T follicular helper cell (primary cell): ENCODE measurements around the gene POT1.

Source experiments
- DNase-seq: peaks from one replicate; pipeline ENCODE4 v3.0.0-alpha.2; 2020; ENCODE audit warnings: low read depth

Gene POT1

GRCh38 chr7:124801330-124801895 lies 128.2 kb downstream of the POT1 start:
- DNase-seq: no peak

GRCh38 chr7:124800386-124800785 lies 129.2 kb downstream of the POT1 start:
- no peak for DNase-seq

- DNase-seq: no peak
Measured at GRCh38 chr7:124799448-124799847, 130.2 kb downstream of the POT1 start.

GRCh38 chr7:124796771-124797170 lies 132.9 kb downstream of the POT1 start:
- no peak for DNase-seq

GRCh38 chr7:124792696-124793095 lies 136.9 kb downstream of the POT1 start:
- no peak for DNase-seq

- no peak for DNase-seq
Measured at GRCh38 chr7:124792002-124792401, 137.6 kb downstream of the POT1 start.

GRCh38 chr7:124791426-124791825 lies 138.2 kb downstream of the POT1 start:
- DNase-seq: no peak

GRCh38 chr7:124790645-124791044 lies 139.0 kb downstream of the POT1 start:
- DNase-seq: no peak

GRCh38 chr7:124785994-124786393 lies 143.6 kb downstream of the POT1 start:
- no peak for DNase-seq

GRCh38 chr7:124784879-124785818 lies 144.5 kb downstream of the POT1 start:
- DNase-seq: no peak

GRCh38 chr7:124783271-124783670 lies 146.4 kb downstream of the POT1 start:
- DNase-seq: no peak

GRCh38 chr7:124781907-124782734 lies 147.5 kb downstream of the POT1 start:
- DNase-seq: no peak

GRCh38 chr7:124781418-124781817 lies 148.2 kb downstream of the POT1 start:
- DNase-seq: no peak

- no peak for DNase-seq
Measured at GRCh38 chr7:124780608-124781007, 149.0 kb downstream of the POT1 start.

- no peak for DNase-seq
Measured at GRCh38 chr7:124780056-124780455, 149.6 kb downstream of the POT1 start.

- no peak for DNase-seq
Measured at GRCh38 chr7:124779620-124780019, 150.0 kb downstream of the POT1 start.

- no peak for DNase-seq
Measured at GRCh38 chr7:124779194-124779593, 150.4 kb downstream of the POT1 start.

GRCh38 chr7:124777268-124777667 lies 152.4 kb downstream of the POT1 start:
- DNase-seq: no peak

- DNase-seq: no peak
Measured at GRCh38 chr7:124776153-124776552, 153.5 kb downstream of the POT1 start.

GRCh38 chr7:124775422-124775821 lies 154.2 kb downstream of the POT1 start:
- no peak for DNase-seq

GRCh38 chr7:124773938-124774337 lies 155.7 kb downstream of the POT1 start:
- no peak for DNase-seq

GRCh38 chr7:124773339-124773738 lies 156.3 kb downstream of the POT1 start:
- DNase-seq: no peak
